ENCODE results near the gene BCL7C. TPM values are rescaled to one million over a fixed set of nuclear protein-coding genes. Genes with fewer than 3 reads are reported as not detected.

BCL7C gene
- total and polyA plus RNA-seq, 2 of the 8 experiments (the other 6 are each of a cell fraction or from before 2014, with no cell fraction given) = 8.6 to 17.2 TPM

DNA sequence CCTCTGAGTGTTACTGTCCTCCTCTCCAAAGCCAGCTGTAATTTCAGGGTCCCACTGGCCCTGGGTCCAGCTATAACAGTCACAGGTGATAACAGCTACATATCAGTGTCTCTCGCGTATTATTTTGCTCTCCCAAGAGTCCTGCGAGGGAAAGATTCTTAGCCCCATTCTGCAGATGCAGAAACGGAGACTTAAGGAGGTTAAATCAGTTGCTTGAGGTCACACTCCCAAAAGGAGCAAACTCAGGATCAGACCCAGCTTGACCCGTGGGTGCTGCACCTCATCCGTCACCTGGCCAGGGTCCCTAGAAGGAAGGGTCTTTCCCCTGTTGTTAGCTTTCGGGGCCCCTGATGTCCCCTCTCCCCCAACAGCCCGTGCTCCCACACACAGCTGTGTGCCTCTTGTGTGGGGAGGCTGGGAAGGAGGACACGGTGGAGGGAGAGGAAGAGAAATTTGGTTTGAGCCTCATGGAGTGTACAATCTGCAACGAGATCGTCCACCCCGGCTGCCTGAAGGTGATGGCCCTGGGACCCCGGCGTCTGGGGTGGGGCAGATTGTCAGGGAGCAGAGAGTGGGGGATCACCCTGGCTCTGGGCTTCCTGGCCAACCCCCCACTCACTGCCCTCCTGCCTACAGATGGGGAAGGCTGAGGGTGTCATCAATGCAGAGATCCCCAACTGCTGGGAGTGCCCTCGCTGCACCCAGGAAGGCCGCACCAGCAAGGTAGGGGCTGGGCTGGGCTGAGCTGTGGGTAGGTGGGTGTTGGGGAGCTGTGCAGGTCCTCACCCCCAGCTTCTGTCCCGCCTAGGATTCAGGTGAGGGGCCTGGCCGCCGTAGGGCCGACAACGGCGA is 33.3 kb upstream of the BCL7C start:
- H2BK12ac ChIP-seq (ENCODE audit: low read depth, low read length) = no peak overlapping the region
- H3K4me1 ChIP-seq (replicated peaks in 1 of 4; ENCODE audit: control insufficient read depth in 3 of 4, insufficient read depth in 4 of 4, low read length in 3 of 4) = peaks cover 0 to 9% (median 2%) of the 10 kb centered on the region in 4 experiments; a peak in 4 of 7 replicates
- H2BK15ac ChIP-seq (ENCODE audit: low read length) = no peak overlapping the region
- no peak overlapping the region for H2BK120ac ChIP-seq (replicated peaks; ENCODE audit: low read depth, low read length)
- H4K8ac ChIP-seq (ENCODE audit: extremely low read depth, insufficient read depth, low read length) = no peak overlapping the region
- peaks cover 7% of the 10 kb centered on the region for H3K79me1 ChIP-seq (ENCODE audit: low read depth, low read length)
- peaks cover 3% of the 10 kb centered on the region; the same call in 1 of the 2 replicates for H3K23me2 ChIP-seq (ENCODE audit: low read depth, low read length)
- no peak overlapping the region for H3K56ac ChIP-seq (replicated peaks; ENCODE audit: insufficient read length, low read depth, low read length)
- no peaks in the 10 kb centered on the region for H3K27me3 ChIP-seq (replicated peaks in 1 of 4; ENCODE audit: control insufficient read depth in 3 of 4, extremely low read depth in 1 of 4, insufficient read depth in 3 of 4, low read length in 3 of 4)
- no peak overlapping the region for H3K4me3 ChIP-seq (ENCODE audit: extremely low read depth in 1 of 4, insufficient read depth in 2 of 4, low read depth in 3 of 4, low read length in 4 of 4)
- no peak overlapping the region for H3K23ac ChIP-seq (ENCODE audit: insufficient read length)
- H4K20me1 ChIP-seq (replicated peaks in 1 of 2; ENCODE audit: control insufficient read depth in 1 of 2, insufficient read depth in 2 of 2, low read length in 2 of 2) = peaks cover 0 to 5% of the 10 kb centered on the region in 2 experiments
- FAIRE-seq (no peak), DNase-seq (ENCODE audit: low read depth in 1 of 2, low spot score in 2 of 2) (no peak)
- no peak overlapping the region for H4K91ac ChIP-seq (replicated peaks; ENCODE audit: insufficient read length, low read length)
- H3K4ac ChIP-seq (replicated peaks; ENCODE audit: insufficient read length, low read depth, low read length) = no peak overlapping the region
- no peak overlapping the region for H2AK5ac ChIP-seq (ENCODE audit: low read depth, low read length)
- peaks cover 0 to 10% of the 10 kb centered on the region in 2 experiments; a peak in 2 of 4 replicates for H3K79me2 ChIP-seq (ENCODE audit: control insufficient read depth in 1 of 2, insufficient read depth in 2 of 2, low read length in 2 of 2)
- no peak overlapping the region for H3K9ac ChIP-seq (replicated peaks in 1 of 4; ENCODE audit: extremely low read depth in 1 of 4, low read depth in 3 of 4, low read length in 3 of 4)
- no peak overlapping the region for H2AFZ ChIP-seq (ENCODE audit: low read length)
- H2BK5ac ChIP-seq (ENCODE audit: low read depth, low read length) = no peak overlapping the region; the same call in 1 of the 2 replicates
- H2BK20ac ChIP-seq (ENCODE audit: low read length) = no peak overlapping the region
- ChIA-PET POLR2A (ENCODE audit: partially characterized antibody) (interaction anchor here (0.8 to 8.2 kb wide), 7 partner anchors 10 to 152 kb away, joined by 3 to 105 read pairs (median 4); partner anchors contain the start of gene CTF1), CTCF (ENCODE audit: partially characterized antibody) (interaction anchor here (1.0 to 4.4 kb wide), 3 partner anchors 8 to 113 kb away, joined by 4 to 33 read pairs (median 21); no protein-coding TSS in a partner anchor)
- no peak overlapping the region for H3K14ac ChIP-seq (ENCODE audit: insufficient read length)
- 90% methylated on average over 22 of the region's 22 CpGs; no CpG with 5 or more reads in 1 of the 2 experiments for WGBS, 2 experiments (ENCODE audit: extremely low coverage in 1 of 2, insufficient coverage in 1 of 2, insufficient read length in 1 of 2, insufficient replicate concordance in 2 of 2, low coverage in 1 of 2, low lambda C conversion rate in 2 of 2, missing lambda C conversion rate in 1 of 2)
- 0 out of 2 replicates have a peak overlapping the region, but pooled peaks have one; percentile 8 for H3K27ac ChIP-seq (ENCODE audit: low read depth, low read length)
- peaks cover 4 to 37% (median 21%) of the 10 kb centered on the region in 4 experiments; a peak in 7 of 8 replicates for H3K36me3 ChIP-seq (ENCODE audit: control insufficient read depth in 2 of 4, insufficient read depth in 4 of 4, low read length in 3 of 4)
- no peak overlapping the region for H3K18ac ChIP-seq (ENCODE audit: extremely low read depth, low read length)
- H3K9me3 ChIP-seq (ENCODE audit: insufficient read depth in 2 of 2, low read depth in 1 of 2, low read length in 1 of 2) = no peaks in the 10 kb centered on the region
- no peak overlapping the region for H4K5ac ChIP-seq (ENCODE audit: insufficient read length, low read depth, low read length)
- no peak overlapping the region; a peak in 1 of 4 replicates for H3K4me2 ChIP-seq (ENCODE audit: insufficient read depth in 1 of 2, low read depth in 2 of 2, low read length in 2 of 2)
- TF ChIP-seq POLR2A (IDR thresholded peaks at IDR 0.05; ENCODE audit: control extremely low read depth in 1 of 2, low read depth in 2 of 2, low read length in 2 of 2) = no peak
- no peak for TF ChIP-seq CTBP2 (IDR thresholded peaks at IDR 0.05; ENCODE audit: borderline replicate concordance, insufficient read depth, insufficient read length, low read length)
- TF ChIP-seq BACH1 (IDR thresholded peaks at IDR 0.05; ENCODE audit: low read length) = no peak
- TF ChIP-seq CHD1 (IDR thresholded peaks at IDR 0.05; ENCODE audit: low read depth, low read length) = no peak
- no peak for TF ChIP-seq CHD2 (IDR thresholded peaks at IDR 0.05; ENCODE audit: low read length)
- TF ChIP-seq POLR2AphosphoS5 (IDR thresholded peaks at IDR 0.05; ENCODE audit: low read depth, low read length) = no peak
- no peak for TF ChIP-seq SIRT6 (IDR thresholded peaks at IDR 0.05; ENCODE audit: low read length)
- no peak for TF ChIP-seq RFX5 (IDR thresholded peaks at IDR 0.05; ENCODE audit: borderline replicate concordance, low read depth, low read length)
- TF ChIP-seq TAF1 (IDR thresholded peaks at IDR 0.05; ENCODE audit: low read depth, low read length) = no peak
- no peak for TF ChIP-seq SAP30 (IDR thresholded peaks at IDR 0.05; ENCODE audit: insufficient read depth, insufficient replicate concordance, low read length)
- no peak for TF ChIP-seq POU5F1 (IDR thresholded peaks at IDR 0.05; ENCODE audit: low read depth, low read length)
- no peak for TF ChIP-seq SIX5 (IDR thresholded peaks at IDR 0.05; ENCODE audit: low read depth, low read length)
